Measurements from ENCODE around the gene KCTD16. TPM values are rescaled to one million over a fixed set of nuclear protein-coding genes. Genes with fewer than 3 reads are reported as not detected.

KCTD16 gene
- polyA plus RNA-seq, 1 donor = 2.9 TPM

DNA sequence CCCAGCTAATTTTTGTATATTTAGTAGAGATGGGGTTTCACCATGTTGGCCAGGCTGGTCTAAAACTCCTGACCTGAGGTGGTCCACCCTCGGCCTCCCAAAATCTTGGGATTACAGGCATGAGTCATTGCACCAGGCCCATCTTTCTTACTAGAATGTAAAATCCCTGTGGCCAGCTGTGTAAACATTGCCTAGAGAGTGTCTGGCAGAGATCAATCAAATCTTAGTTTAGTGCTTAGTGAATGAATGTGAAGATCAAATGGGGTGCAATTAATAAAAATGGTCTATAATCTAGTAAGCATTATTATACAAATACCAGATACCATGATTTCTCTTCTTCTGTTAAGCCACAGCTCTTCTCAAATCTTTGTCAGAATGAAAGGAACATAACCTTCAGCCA lies 289.9 kb downstream of the KCTD16 start:
- no peak for DNase-seq

DNA sequence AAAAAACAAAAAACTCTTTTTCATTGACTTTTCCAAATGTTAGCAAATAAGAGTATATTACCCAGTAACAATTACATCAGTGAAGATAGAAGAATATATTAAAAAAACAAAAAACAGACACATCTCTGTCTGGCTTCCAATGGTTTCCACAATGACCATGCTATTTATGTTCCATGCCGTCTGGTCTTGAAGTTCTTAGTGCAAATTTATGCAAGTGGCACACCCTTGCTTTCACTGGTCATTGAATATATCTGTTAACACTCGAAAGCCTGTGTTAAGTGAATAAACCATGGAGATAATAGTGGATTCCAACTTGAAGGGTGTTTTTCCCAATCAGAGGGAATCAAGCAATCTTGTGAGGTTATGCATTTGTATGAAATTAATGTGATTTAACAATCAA lies 291.9 kb downstream of the KCTD16 start:
- DNase-seq = no peak

DNA sequence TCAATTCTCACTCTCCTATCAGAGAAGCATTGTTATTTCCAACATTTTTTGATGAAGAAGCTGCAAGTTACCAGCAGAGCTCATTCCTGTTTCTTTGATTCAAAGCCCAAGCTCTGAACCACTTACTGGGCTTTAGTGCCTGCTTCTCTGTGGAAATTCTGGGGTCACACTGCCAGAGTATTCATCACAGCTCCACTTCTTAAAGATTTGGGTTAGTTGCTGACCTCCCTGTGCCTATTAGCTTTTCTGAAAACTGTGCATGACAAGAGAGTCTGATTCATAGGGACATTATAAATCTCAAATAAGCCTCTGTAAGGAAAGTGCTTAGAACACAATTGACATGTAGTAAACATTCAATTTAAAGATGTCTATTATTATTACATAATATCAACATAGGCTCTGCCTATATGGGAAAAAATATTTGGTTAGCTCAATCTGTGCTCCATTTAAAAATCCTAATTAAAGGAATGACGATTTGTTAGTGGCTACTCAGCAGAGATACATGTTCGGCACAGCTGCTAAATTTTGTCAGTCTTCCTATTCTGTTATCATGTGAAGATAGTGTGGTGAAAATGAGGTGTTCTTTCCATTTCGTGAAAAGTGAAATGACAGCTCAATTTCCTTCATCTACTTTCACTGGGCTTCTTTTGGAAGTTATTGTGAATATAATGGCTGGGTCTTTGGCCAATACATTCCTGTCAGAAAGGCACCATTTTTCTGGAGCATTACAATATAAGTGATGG lies 293.0 kb downstream of the KCTD16 start:
- DNase-seq = no peak

DNA sequence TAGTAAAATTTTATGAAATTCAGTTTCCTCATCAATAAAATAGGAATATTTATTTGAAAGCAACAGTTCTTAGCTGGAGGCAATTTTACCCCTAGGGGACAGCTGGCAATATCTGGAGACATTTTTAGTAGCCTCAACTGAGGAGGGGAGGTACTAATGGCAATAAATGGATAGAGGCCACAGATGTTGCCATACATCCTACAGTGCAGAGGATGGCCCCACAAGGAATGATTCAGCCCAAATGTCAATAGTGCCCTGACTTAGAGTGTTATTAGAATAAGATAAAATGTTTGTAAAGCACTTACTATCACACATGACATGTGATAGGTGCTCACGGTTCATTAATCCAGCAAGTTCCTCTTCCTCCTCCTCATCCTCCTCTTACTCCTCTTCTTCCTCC lies 293.6 kb downstream of the KCTD16 start:
- DNase-seq = no peak

DNA sequence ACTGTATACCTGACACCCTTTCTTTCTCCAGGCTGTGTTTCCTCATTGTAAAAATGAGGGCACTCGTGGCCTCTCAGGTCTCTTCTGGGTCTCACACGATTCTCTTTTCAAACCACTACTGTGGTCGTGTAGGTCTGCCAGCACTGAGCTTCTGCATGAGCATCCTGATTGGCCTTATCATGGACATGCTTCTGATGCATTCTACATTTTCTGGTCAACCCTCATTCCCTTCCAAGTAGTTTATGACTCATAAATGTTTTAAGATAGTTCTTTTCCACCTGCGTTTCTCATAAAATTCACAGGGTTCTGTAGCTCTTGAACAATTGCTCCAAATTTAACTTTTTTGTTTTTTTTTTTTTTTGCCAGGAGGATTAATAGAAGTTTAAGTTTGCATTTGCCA lies 294.8 kb downstream of the KCTD16 start:
- no peak for DNase-seq

DNA sequence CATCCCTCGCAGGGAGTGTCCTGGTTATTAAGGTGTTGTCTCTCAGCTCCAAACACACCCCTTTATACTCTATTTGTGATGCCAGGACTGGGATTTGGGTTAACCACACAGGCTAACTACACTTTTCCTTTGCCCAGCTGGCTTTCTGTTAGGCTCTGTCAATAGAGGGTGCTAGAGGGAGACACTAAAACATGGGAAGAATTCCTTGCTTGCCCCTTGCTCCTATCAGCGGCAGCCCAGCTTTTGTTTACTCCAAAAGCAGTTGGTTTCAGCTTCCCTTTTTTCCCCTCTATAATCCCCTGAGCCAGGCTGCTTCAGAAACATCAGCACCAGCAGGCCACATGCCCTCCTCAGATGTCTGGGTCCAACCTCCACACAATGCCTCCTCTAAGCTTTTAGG lies 297.1 kb downstream of the KCTD16 start:
- DNase-seq = peak; percentile 43

DNA sequence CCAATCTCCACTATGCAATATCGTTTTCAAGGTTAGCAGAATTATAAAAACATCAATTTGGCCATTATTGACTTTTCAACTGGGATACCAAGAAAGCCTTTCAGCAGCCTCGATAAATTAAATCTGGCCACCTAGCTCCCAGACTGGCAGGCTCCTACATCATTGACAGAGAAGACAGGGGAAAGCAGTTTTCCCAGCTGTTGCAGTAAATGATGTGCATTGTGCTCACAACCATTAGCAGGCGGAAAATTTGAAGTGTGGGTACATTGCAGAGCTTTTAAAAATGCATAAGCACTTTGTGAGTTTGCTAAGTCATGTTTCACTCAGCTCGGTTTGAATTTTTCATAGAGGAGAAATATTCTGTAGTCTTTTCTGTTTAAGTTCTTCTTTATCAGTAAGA lies 297.9 kb downstream of the KCTD16 start:
- DNase-seq = no peak

DNA sequence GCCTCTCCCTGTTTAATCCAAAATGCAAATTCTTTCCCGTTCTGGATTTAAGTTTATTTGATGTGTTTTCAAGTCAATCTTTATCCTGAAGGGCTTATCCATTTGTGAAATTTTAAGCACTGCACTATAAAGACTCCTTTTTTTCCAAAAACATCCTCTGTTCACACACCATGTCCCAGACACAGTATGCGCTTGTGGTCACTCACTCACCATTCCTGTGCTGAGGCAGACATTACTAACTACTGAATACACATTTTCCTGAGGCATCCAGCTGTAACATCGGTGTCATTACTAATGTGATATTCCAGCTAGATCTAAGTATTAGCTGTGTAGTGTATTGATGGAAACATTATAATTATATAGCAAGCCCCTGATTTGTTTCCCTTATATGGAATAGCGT lies 298.4 kb downstream of the KCTD16 start:
- DNase-seq = no peak

DNA sequence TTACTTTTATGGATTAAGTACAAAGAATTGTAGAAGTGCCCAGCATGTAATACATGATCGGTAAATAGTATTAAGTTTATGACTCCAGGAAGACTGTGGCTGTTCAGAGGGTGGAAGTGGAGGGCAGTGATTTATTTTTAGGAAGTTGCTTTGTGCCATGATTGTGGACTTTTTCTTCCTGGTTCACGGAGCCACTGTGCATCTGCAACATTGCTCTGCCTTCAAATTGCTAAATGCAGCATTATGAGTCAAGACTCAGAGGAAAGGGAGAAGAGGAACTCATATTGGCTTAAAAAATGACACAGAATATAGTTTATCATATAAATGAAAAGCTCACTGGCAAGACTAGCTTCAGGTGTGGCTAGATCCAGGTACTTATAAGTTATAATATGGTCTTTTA lies 301.5 kb downstream of the KCTD16 start:
- no peak for DNase-seq

DNA sequence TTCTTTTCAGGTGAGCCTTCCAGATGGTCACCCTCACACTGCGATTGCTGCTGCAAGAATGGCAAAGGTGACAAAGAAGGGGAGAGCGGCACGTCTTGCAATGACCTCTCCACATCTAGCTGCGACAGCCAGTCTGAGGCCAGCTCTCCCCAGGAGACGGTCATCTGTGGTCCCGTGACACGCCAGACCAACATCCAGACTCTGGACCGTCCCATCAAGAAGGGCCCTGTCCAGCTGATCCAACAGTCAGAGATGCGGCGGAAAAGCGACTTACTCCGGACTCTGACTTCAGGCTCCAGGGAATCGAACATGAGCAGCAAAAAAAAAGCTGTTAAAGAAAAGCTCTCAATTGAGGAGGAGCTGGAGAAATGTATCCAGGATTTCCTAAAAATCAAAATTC lies 303.0 kb downstream of the KCTD16 start:
- DNase-seq = no peak

DNA sequence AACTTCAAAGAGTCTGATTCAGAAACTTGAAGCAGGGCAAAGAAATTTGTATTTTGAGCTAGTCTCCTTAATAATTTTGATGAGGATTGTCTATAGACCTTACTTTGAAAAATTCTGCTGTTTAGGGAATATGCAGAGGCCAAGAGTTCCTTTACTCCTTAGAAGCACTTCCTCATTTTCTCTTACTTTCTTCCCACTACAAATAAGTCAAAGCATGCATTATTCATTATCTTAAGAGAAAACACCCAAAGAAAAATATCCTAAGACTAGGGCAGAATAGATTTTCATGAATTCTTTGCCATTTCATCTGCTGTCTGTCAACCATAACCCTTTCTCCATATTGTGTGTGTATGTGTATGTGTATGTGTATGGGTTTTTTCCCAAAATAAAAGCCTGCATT lies 307.9 kb downstream of the KCTD16 start:
- no peak for DNase-seq

DNA sequence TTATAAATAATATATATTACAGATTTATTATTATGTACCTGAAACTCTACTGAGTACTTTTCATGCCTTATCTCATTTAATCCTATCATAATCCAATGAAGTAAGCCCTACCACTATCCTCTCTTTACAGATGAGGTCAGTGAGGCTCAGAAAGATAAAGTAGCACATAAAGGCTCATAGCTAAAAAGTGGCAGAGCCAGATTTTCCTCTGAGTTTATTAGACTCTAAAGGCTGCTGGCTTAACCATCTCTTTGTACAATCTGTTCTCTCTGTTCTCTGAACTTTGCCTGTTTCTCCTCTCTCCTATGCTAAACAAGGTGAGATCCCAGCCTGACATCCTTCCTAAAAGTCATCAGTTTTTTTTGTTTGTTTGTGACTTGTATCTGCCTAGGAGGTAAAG lies 311.2 kb downstream of the KCTD16 start:
- DNase-seq = no peak

DNA sequence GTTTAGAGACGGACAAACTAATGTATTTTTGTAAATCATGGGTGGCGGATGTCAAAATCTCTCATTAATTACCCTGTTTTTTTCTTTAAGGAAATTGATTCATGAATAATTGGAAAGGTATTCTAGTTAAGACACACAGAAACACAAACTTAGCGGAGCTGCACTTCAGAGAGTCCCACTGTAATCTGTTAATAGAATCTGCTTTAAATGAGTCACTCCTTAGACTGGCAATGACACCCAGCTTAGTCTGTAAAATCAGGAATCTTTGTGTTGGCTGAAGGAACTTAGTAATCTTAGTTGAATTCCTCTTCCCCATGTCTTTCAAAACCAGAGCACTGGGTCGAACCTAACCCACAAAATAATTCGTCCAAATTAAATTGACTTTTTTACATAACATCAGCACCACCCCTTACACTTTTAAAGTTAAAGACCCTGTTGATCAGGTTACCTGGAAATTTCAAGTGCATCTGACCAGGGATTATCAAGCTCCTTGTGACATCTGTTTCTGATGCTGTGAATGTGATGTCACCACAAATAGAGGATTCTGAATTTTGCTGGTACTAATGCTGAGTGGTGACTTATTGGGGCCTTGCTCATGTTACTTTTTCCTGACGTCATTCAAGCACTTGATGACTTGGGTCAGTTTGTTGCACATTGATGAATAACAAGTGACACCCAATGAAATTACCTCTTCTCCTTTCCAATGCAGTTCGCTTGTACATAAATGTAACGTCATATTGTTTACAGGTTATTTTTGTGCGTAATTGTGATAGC lies 313.6 kb downstream of the KCTD16 start:
- no peak for DNase-seq

DNA sequence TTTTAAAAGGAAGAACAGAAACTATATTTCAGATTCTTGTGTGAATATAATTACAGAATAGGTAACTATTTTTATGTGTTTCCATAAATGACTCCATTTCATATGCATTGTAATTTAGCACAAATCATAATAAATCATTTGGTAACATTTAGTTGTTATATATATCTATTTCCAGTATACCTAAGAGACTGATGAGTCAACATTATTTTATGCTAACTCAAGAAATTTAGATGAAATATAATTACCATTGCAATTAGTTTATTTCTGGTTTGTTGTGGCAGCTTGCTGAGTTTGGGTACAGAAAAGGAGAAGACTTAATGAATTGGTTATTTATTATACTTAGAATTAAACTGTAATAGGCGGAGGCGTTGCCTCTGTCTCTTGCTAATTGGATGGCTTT lies 314.9 kb downstream of the KCTD16 start:
- no peak for DNase-seq

DNA sequence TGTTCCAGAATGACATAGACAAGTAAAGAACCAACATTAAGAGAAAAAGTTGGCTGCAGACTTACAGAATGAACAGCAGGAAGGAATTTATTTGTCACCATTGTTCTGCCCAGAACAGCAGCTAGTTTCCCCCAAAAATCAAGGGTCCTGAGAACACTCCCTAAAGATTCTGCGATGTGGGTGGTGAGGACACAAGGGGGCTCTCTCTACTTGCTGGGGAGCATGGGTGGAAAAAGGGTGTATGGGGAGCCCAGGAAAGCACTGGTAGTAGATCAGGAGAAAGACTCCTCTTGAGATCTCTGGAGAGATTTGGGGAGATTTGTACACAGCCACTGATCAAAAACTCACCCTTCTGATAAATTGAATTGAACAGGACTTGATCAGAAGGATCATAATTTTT lies 316.5 kb downstream of the KCTD16 start:
- no peak for DNase-seq

DNA sequence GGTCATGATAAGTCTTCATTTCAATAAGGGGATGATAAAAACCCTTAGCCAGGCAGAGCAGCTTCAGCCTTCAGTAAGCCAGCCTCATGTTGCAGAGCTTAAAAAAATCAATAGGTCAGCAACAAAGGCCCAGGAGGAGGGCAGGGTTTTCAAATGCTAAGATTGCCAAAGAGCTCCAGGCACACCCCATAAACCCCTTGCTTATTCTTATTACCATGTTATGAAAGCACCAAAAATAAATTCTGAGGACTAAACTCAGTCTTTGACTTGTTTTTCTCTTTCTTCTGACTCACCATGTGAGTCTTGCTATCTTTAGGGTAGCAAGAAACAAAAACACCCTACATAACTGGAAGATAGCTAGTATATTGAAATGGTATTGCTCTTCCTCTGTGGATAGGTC lies 317.1 kb downstream of the KCTD16 start:
- DNase-seq = no peak

DNA sequence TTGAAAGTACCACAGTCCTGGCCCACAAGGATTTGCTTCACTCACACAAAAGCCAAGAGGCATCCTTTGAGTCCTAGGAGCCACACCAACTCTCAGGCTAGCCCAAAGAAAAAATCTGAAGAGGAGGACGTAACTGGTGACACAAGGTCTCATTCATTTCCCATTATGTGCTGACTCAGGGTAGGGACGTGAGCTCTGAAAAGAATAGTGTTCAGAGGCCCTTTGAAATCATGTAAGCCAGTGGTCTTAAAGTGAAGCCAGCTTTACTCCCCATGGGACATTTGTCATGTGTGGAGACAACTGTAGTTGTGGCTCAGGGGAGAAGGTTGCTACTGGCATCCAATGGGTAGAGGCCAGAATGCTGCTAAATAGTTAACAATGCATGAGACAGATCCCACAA lies 332.4 kb downstream of the KCTD16 start:
- DNase-seq = no peak

DNA sequence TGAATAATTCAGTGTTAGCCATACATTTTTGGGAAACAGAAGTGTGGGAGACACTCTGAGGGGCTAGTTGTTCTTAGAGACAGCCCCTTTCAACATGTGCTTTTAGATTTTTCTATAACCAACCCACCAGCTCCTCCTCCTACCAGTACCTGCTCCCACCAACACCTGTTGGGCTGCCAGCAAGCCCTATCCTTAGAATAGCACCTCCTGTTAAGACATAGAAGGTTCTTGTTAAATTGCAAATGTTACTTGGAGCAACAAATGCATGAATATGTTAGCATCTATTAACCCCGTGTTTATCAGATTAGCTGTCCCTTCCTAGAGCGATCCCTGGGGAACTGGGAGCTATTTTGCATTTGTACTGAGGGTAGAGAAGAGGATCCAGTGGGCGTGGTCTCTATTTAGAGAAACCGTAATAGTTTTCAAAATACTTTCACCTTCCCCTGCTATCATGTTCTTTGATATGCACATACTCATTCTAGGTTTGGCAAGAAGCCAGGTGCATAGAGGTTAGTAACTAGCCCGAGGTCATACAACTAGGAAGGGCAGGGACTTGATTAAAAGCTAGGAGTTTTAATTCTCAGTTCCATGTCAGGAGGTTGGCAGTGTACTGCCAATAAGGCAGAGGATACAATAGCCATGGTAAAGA lies 334.4 kb downstream of the KCTD16 start:
- DNase-seq = no peak

DNA sequence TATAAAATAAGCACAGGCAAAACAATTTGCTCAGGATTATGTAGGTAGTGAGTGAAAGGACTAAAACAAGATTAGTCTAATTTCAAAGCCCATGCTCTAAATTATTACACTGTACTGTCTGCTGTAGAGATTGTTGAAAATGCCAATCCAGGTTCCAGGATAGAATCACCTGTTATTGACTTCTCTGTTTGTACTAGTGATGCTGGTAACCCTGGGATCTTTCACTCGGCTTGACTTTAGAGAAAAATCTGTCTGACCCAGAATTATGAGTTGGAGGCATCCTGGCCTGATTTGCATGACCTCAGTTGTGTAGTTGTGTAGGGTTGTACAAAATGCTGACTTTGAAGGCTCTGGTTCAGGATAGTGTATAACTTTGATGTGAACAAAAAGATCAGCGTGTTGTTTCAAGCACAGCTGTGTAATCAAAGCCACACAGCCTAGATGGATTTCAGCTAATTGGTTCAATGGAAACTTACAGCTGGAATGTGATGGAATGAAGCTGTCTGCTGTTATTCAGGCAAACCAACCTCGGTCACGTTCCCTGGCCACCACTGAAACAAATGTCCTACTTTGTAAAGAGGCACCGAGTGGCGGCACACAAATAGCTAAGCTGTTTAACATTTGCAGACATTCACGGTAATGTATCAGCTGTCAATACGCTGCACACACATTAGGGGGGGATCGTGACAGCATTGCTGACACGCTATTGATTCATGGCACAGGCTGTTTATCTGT lies 340.3 kb downstream of the KCTD16 start:
- peak; percentile 29 for DNase-seq

DNA sequence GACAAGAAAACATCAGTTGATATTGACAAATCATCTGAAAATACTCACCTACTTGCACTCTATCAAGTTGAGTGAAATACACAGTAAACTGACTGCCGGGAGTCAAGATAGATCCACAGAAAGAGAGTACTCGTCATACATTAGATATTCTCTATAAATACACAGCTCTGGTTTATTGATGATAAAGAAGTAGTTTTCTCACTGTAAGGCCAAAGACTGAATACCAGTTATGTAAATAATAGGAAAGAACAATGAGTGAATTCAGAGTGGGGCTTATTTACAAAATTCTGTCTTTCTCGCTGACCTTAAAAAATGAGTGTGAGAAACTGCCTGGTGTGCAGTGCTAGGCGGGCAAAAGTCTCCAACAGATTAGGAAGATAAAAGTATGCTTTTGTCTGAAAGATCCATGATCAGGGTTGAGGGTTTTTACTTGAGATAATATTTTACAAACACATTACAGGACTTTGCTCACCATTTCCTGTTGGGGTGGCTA lies 341.0 kb downstream of the KCTD16 start:
- DNase-seq = no peak

DNA sequence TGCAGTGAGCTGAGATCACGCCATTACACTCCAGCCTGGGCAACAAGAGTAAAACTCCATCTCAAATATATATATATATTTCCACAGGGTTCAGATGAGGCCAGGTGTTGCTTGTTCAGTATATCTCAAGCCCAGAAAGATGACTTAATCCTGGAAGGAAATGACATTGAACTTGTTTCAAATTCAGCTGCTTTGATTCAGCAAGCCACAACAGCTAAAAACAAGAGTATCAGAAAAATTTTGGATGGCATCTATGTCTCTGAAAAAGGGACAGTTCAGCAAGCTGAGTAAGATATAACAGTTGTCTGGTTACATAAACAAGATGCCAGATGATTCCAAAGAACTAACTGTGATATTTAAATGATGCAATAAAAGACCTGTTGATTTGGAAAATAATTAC lies 352.0 kb downstream of the KCTD16 start:
- DNase-seq = no peak

DNA sequence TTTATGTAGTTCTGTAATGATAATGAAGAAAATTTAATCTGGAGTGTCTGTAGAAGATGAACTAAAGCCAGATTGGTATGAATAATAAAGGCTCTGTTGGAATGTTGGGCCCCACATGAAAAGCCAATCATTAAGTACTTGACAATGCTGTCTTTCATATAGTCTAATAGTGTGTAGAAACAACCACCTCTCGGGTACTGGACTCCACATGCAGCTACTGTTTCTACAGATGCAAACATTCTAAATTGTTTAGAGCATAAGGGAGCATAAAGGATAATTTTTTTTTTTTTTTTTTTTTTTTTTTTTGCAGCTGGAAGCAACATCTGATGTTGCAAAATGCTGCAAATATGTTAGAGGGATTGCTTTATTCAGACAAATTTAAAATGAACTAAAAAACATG lies 354.3 kb downstream of the KCTD16 start:
- DNase-seq = no peak

DNA sequence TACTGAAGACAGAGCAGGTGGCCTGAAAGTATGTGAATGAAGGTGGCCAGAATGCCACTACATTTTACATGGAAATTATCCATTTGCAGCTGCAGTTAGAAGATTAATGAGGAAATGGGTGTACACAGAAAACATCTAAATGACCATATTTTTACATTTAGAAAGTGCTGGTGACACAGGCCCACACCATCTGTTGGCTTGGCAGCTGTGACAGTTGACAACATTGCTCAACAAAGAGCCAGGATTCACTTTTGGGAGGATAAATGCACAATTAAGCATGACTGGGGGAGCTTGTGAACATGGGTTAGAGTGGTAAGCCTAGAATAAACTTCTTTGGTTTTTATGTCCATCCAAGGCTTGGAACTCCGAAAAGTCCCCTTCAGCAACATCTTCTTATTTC lies 360.5 kb downstream of the KCTD16 start:
- no peak for DNase-seq
